HEK293 (cell line): ENCODE measurements around the gene HIC1.

Experiments used
- CTCF ChIA-PET: fragments of 350-600 bp; formaldehyde crosslinking; extraction: SDS; loops from one replicate; lab custom pipeline; 2021; ENCODE audit warnings: antibody characterized with exemption; lab: Yijun Ruan, JAX
- POLR2A ChIA-PET: fragments of 300-600 bp; formaldehyde crosslinking; extraction: SDS; loops from one replicate; lab custom pipeline; 2020; ENCODE audit warnings: antibody characterized with exemption, inconsistent platforms; lab: Yijun Ruan, JAX
- H3K27ac ChIP-seq: fragments of 200-500 bp; sonication (Bioruptor generic); 2 replicates; pipeline ENCODE4 v1.5.1; 2014; ENCODE audit warnings: low read depth, low read length, control low read depth, inconsistent platforms; ENCODE audit errors: extremely low read depth
- H3K36me3 ChIP-seq, 2 experiments: fragments of 200-500 bp in 1 of 2; sonication (Bioruptor generic) in 1 of 2; 1 replicate in 1 of 2; 2 replicates in 1 of 2; pipeline ENCODE4 v1.5.1; 2014 to 2017; ENCODE audit warnings: inconsistent platforms in 2 of 2, low read length in 2 of 2; ENCODE audit not compliant: control insufficient read depth in 2 of 2, insufficient read depth in 1 of 2
- H3K4me1 ChIP-seq: fragments of 200-500 bp; sonication (Bioruptor generic); 2 replicates; pipeline ENCODE4 v1.5.1; 2014; ENCODE audit warnings: mild to moderate bottlenecking, low read length, inconsistent platforms; ENCODE audit not compliant: control insufficient read depth, insufficient read depth
- H3K4me3 ChIP-seq: 2 replicates; pipeline ENCODE4 v1.5.1; 2011; ENCODE audit warnings: low read depth, mild to moderate bottlenecking, control low read depth, low read length, moderate library complexity
- H3K9me3 ChIP-seq: fragments of 200-500 bp; sonication (Bioruptor generic); 2 replicates; pipeline ENCODE4 v1.5.1; 2014; ENCODE audit warnings: low read depth, low read length, inconsistent platforms; ENCODE audit not compliant: control insufficient read depth, insufficient read depth
- GLIS1 ChIP-seq: fragments of 450-650 bp; formaldehyde crosslinking; IDR thresholded peaks from 2 replicates; pipeline ENCODE4 v1.5.1; 2016; ENCODE audit warnings: missing biosample characterization, missing genetic modification characterization
- GLIS2 ChIP-seq: fragments of 450-650 bp; formaldehyde crosslinking; IDR thresholded peaks from 2 replicates; pipeline ENCODE4 v1.5.1; 2016; ENCODE audit warnings: missing biosample characterization, missing genetic modification characterization
- KLF7 ChIP-seq: fragments of 450-650 bp; formaldehyde crosslinking; IDR thresholded peaks from 2 replicates; pipeline ENCODE4 v1.5.1; 2016; ENCODE audit warnings: missing biosample characterization, missing genetic modification characterization, borderline replicate concordance
- MZF1 ChIP-seq: fragments of 450-650 bp; formaldehyde crosslinking; IDR thresholded peaks from 2 replicates; pipeline ENCODE4 v1.5.1; 2017; ENCODE audit warnings: missing biosample characterization, missing genetic modification characterization, borderline replicate concordance
- SALL2 ChIP-seq: fragments of 450-650 bp; formaldehyde crosslinking; IDR thresholded peaks from 2 replicates; pipeline ENCODE4 v1.5.0; 2017; ENCODE audit warnings: missing biosample characterization, mild to moderate bottlenecking, missing genetic modification characterization, borderline replicate concordance
- SCRT2 ChIP-seq: fragments of 450-650 bp; formaldehyde crosslinking; IDR thresholded peaks from 2 replicates; pipeline ENCODE4 v1.5.1; 2016; ENCODE audit warnings: missing biosample characterization, missing genetic modification characterization
- SP7 ChIP-seq: fragments of 450-650 bp; formaldehyde crosslinking; IDR thresholded peaks from 2 replicates; pipeline ENCODE4 v1.5.1; 2016; ENCODE audit warnings: missing biosample characterization, missing genetic modification characterization
- ZNF121 ChIP-seq: fragments of 450-650 bp; formaldehyde crosslinking; IDR thresholded peaks from 2 replicates; pipeline ENCODE4 v1.5.1; 2016; ENCODE audit warnings: missing biosample characterization, missing genetic modification characterization
- ZNF155 ChIP-seq: fragments of 450-650 bp; formaldehyde crosslinking; IDR thresholded peaks from 2 replicates; pipeline ENCODE4 v1.5.1; 2016; ENCODE audit warnings: missing biosample characterization, missing genetic modification characterization
- ZNF19 ChIP-seq: fragments of 450-650 bp; formaldehyde crosslinking; IDR thresholded peaks from 2 replicates; pipeline ENCODE4; 2016; ENCODE audit warnings: missing biosample characterization, missing genetic modification characterization, low read depth
- ZNF274 ChIP-seq, 2 experiments: fragments of 200-500 bp in 1 of 2; fragments of 450-650 bp in 1 of 2; sonication (Bioruptor generic) in 1 of 2; formaldehyde crosslinking in 1 of 2; IDR thresholded peaks; 2 replicates each; pipeline versions ENCODE4 v1.5.1 to v1.6.1; 2014 to 2016; ENCODE audit warnings: borderline replicate concordance in 1 of 2, inconsistent platforms in 1 of 2, low read length in 1 of 2, missing biosample characterization in 1 of 2, missing genetic modification characterization in 1 of 2
- ZNF394 ChIP-seq: fragments of 450-650 bp; formaldehyde crosslinking; IDR thresholded peaks from 2 replicates; pipeline ENCODE4 v1.5.1; 2016; ENCODE audit warnings: missing biosample characterization, missing genetic modification characterization, mild to moderate bottlenecking, moderate library complexity, borderline replicate concordance
- ZNF398 ChIP-seq: fragments of 450-650 bp; formaldehyde crosslinking; IDR thresholded peaks from 2 replicates; pipeline ENCODE4 v1.5.1; 2017; ENCODE audit warnings: missing biosample characterization, missing genetic modification characterization
- ZNF514 ChIP-seq: fragments of 450-650 bp; formaldehyde crosslinking; IDR thresholded peaks from 2 replicates; pipeline ENCODE4 v1.5.1; 2016; ENCODE audit warnings: missing biosample characterization, missing genetic modification characterization
- ZNF623 ChIP-seq: fragments of 450-650 bp; formaldehyde crosslinking; IDR thresholded peaks from 2 replicates; pipeline ENCODE4 v1.5.1; 2016; ENCODE audit warnings: missing biosample characterization, missing genetic modification characterization
- ZNF654 ChIP-seq: fragments of 450-650 bp; formaldehyde crosslinking; IDR thresholded peaks from 2 replicates; pipeline ENCODE4 v1.5.1; 2016; ENCODE audit warnings: low read depth, missing biosample characterization, missing genetic modification characterization
- ZNF670 ChIP-seq: fragments of 450-650 bp; formaldehyde crosslinking; IDR thresholded peaks from 2 replicates; pipeline ENCODE4 v1.5.1; 2016; ENCODE audit warnings: missing biosample characterization, missing genetic modification characterization, low read depth
- ZNF701 ChIP-seq: fragments of 450-650 bp; formaldehyde crosslinking; IDR thresholded peaks from 2 replicates; pipeline ENCODE4 v1.5.1; 2016; ENCODE audit warnings: missing biosample characterization, missing genetic modification characterization
- ZNF768 ChIP-seq: fragments of 450-650 bp; formaldehyde crosslinking; IDR thresholded peaks from 2 replicates; pipeline ENCODE4 v1.5.1; 2018; ENCODE audit warnings: missing biosample characterization, mild to moderate bottlenecking, missing genetic modification characterization
- TF ChIP-seq, protein P1 (sequence below): fragments of 450-650 bp; formaldehyde crosslinking; IDR thresholded peaks from 2 replicates; pipeline ENCODE4 v1.5.1; 2016; ENCODE audit warnings: missing biosample characterization, missing genetic modification characterization
- TF ChIP-seq, protein P2 (sequence below): fragments of 450-650 bp; formaldehyde crosslinking; IDR thresholded peaks from 2 replicates; pipeline ENCODE4 v1.5.1; 2016; ENCODE audit warnings: missing biosample characterization, missing genetic modification characterization
- TF ChIP-seq, protein P3 (sequence below): fragments of 450-650 bp; formaldehyde crosslinking; IDR thresholded peaks from 2 replicates; pipeline ENCODE4 v1.5.1; 2017; ENCODE audit warnings: missing biosample characterization, missing genetic modification characterization
- TF ChIP-seq, protein P4 (sequence below): fragments of 450-650 bp; formaldehyde crosslinking; conservative IDR thresholded peaks from 2 replicates; pipeline ENCODE4 v1.5.1; 2016; ENCODE audit warnings: low read depth, missing biosample characterization, missing genetic modification characterization

Gene HIC1

GRCh38 chr17:2040942-2041560 lies 13.9 kb upstream of the HIC1 start:
- TF ChIP-seq, protein P1, sequence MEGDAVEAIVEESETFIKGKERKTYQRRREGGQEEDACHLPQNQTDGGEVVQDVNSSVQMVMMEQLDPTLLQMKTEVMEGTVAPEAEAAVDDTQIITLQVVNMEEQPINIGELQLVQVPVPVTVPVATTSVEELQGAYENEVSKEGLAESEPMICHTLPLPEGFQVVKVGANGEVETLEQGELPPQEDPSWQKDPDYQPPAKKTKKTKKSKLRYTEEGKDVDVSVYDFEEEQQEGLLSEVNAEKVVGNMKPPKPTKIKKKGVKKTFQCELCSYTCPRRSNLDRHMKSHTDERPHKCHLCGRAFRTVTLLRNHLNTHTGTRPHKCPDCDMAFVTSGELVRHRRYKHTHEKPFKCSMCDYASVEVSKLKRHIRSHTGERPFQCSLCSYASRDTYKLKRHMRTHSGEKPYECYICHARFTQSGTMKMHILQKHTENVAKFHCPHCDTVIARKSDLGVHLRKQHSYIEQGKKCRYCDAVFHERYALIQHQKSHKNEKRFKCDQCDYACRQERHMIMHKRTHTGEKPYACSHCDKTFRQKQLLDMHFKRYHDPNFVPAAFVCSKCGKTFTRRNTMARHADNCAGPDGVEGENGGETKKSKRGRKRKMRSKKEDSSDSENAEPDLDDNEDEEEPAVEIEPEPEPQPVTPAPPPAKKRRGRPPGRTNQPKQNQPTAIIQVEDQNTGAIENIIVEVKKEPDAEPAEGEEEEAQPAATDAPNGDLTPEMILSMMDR (tag by site-specific recombination) = no peak
- 0 out of 2 replicates have a peak, but pooled peaks have one; percentile 15 for TF ChIP-seq ZNF398
- TF ChIP-seq, all 188 proteins: peak for 1
- Histone ChIP-seq H3K4me3 (peak overlapping the region; percentile 70), H3K27ac (no peak overlapping the region), H3K9me3 (no peaks in the 10 kb centered on the region), H3K36me3 (peaks cover 14 to 68% of the 10 kb centered on the region in 2 experiments), H3K4me1 (peaks cover 6% of the 10 kb centered on the region)
- ChIA-PET CTCF (interaction anchor here (0.6 to 1.9 kb wide), 12 partner anchors 10 to 467 kb away, joined by 3 to 13 read pairs (median 4); partner anchors contain the start of gene RTN4RL1), POLR2A (interaction anchor here (1.2 to 1.6 kb wide), 3 partner anchors 16 to 324 kb away, joined by 4 to 7 read pairs (median 5); partner anchors contain the start of gene RTN4RL1)

- ChIA-PET POLR2A (interaction anchor here (1.2 to 1.6 kb wide), 2 partner anchors 16 to 325 kb away, joined by 5 to 7 read pairs; partner anchors contain the start of gene RTN4RL1), CTCF (interaction anchor here (0.6 to 1.9 kb wide), 9 partner anchors 10 to 331 kb away, joined by 3 to 13 read pairs (median 5); partner anchors contain the start of gene RTN4RL1)
- peak within 1 kb of the TSS; percentile 81 for H3K27ac ChIP-seq
- peaks cover 14 to 61% of the 10 kb centered on the region in 2 experiments for H3K36me3 ChIP-seq
- H3K9me3 ChIP-seq = no peaks in the 10 kb centered on the region
- H3K4me1 ChIP-seq = peaks cover 6% of the 10 kb centered on the region
- H3K4me3 ChIP-seq = peak within 1 kb of the TSS; percentile 70
- no peak for TF ChIP-seq ZNF670 (tag by site-specific recombination)
- TF ChIP-seq GLIS2 (tag by site-specific recombination) = peak; percentile 60
- TF ChIP-seq SCRT2 = no peak
- no peak for TF ChIP-seq ZNF701
- no peak for TF ChIP-seq ZNF514
- no peak for TF ChIP-seq SALL2 (tag by site-specific recombination)
- no peak; the same call in 1 of the 2 replicates for TF ChIP-seq ZNF394 (tag by site-specific recombination)
- TF ChIP-seq ZNF654 (tag by site-specific recombination) = no peak
- peak; percentile 74 for TF ChIP-seq SP7 (tag by site-specific recombination)
- peak; percentile 72 for TF ChIP-seq GLIS1 (tag by site-specific recombination)
- no peak; the same call in 1 of the 2 replicates for TF ChIP-seq ZNF623 (tag by site-specific recombination)
- no peak for TF ChIP-seq ZNF274 (IDR thresholded peaks at IDR 0.05; ENCODE audit: low read length)
- no peak for TF ChIP-seq ZNF274 (tag by site-specific recombination; IDR thresholded peaks at IDR 0.05; ENCODE audit: borderline replicate concordance)
- peak; percentile 57; the same call in 1 of the 2 replicates for TF ChIP-seq KLF7
- TF ChIP-seq, protein P2, sequence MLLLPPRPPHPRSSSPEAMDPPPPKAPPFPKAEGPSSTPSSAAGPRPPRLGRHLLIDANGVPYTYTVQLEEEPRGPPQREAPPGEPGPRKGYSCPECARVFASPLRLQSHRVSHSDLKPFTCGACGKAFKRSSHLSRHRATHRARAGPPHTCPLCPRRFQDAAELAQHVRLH (tag by site-specific recombination) = no peak
- no peak for TF ChIP-seq MZF1 (tag by site-specific recombination)
- TF ChIP-seq, protein P3, sequence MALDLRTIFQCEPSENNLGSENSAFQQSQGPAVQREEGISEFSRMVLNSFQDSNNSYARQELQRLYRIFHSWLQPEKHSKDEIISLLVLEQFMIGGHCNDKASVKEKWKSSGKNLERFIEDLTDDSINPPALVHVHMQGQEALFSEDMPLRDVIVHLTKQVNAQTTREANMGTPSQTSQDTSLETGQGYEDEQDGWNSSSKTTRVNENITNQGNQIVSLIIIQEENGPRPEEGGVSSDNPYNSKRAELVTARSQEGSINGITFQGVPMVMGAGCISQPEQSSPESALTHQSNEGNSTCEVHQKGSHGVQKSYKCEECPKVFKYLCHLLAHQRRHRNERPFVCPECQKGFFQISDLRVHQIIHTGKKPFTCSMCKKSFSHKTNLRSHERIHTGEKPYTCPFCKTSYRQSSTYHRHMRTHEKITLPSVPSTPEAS (tag by site-specific recombination) = no peak
- no peak; the same call in 1 of the 2 replicates for TF ChIP-seq ZNF768 (tag by site-specific recombination)
- TF ChIP-seq, protein P4, sequence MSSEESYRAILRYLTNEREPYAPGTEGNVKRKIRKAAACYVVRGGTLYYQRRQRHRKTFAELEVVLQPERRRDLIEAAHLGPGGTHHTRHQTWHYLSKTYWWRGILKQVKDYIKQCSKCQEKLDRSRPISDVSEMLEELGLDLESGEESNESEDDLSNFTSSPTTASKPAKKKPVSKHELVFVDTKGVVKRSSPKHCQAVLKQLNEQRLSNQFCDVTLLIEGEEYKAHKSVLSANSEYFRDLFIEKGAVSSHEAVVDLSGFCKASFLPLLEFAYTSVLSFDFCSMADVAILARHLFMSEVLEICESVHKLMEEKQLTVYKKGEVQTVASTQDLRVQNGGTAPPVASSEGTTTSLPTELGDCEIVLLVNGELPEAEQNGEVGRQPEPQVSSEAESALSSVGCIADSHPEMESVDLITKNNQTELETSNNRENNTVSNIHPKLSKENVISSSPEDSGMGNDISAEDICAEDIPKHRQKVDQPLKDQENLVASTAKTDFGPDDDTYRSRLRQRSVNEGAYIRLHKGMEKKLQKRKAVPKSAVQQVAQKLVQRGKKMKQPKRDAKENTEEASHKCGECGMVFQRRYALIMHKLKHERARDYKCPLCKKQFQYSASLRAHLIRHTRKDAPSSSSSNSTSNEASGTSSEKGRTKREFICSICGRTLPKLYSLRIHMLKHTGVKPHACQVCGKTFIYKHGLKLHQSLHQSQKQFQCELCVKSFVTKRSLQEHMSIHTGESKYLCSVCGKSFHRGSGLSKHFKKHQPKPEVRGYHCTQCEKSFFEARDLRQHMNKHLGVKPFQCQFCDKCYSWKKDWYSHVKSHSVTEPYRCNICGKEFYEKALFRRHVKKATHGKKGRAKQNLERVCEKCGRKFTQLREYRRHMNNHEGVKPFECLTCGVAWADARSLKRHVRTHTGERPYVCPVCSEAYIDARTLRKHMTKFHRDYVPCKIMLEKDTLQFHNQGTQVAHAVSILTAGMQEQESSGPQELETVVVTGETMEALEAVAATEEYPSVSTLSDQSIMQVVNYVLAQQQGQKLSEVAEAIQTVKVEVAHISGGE = peak; percentile 98
- no peak for TF ChIP-seq ZNF19 (tag by site-specific recombination)
- no peak for TF ChIP-seq ZNF155
- TF ChIP-seq ZNF121 (tag by site-specific recombination) = no peak
These were observed 13.1 kb upstream of the HIC1 start, which contains the start of gene OVCA2 for GRCh38 chr17:2041561-2042389. TSS of gene OVCA2 (plus strand) at chr17:2042022. CDS start at chr17:2042048, 26 bp downstream.
